Transverse colon (tissue), 4 donors: ENCODE results near the gene UBE2Q2.

Experiments
- EP300 ChIP-seq: sonication (generic); formaldehyde crosslinking; IDR thresholded peaks from one replicate; pipeline ENCODE4 v1.6.1; 2017; ENCODE audit warnings: antibody characterized with exemption, low read depth
- POLR2A ChIP-seq: fragments of 450-650 bp; IDR thresholded peaks from one replicate; pipeline ENCODE4 v1.6.1; 2016; ENCODE audit warnings: antibody characterized with exemption, mild to moderate bottlenecking, moderate library complexity
- POLR2AphosphoS5 ChIP-seq, 3 donors: sonication (generic); formaldehyde crosslinking; IDR thresholded peaks; one replicate each; pipeline ENCODE4 v1.6.1; 2016; ENCODE audit warnings: antibody characterized with exemption in 3 of 3
- TF ChIP-seq, protein P1 (sequence below), 5 experiments: fragments of 200-600 bp in 3 of 5; fragments of 450-650 bp in 2 of 5; sonication (generic) in 3 of 5; IDR thresholded peaks; 1 replicate in 2 of 5; 2 replicates in 3 of 5; pipeline ENCODE4 v1.5.1; 2016 to 2017; ENCODE audit warnings: antibody characterized with exemption in 5 of 5, inconsistent platforms in 3 of 5, mild to moderate bottlenecking in 2 of 5, moderate library complexity in 1 of 5

DNA sequence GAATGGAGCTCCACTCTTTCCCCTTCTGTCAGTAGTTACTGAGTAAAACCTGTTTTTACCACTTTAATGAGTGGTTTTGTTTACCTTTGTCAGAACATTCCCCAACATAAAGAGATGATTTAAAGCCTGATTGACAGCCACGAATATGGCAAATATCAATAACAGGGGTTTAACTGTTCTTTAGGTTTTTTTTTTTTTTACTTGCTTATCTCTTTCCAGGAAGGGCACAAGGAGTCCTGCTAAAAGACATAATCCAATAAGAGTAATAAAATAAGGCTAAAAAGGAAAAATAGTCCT is 11.5 kb upstream of the UBE2Q2 start:
- TF ChIP-seq, protein P1, sequence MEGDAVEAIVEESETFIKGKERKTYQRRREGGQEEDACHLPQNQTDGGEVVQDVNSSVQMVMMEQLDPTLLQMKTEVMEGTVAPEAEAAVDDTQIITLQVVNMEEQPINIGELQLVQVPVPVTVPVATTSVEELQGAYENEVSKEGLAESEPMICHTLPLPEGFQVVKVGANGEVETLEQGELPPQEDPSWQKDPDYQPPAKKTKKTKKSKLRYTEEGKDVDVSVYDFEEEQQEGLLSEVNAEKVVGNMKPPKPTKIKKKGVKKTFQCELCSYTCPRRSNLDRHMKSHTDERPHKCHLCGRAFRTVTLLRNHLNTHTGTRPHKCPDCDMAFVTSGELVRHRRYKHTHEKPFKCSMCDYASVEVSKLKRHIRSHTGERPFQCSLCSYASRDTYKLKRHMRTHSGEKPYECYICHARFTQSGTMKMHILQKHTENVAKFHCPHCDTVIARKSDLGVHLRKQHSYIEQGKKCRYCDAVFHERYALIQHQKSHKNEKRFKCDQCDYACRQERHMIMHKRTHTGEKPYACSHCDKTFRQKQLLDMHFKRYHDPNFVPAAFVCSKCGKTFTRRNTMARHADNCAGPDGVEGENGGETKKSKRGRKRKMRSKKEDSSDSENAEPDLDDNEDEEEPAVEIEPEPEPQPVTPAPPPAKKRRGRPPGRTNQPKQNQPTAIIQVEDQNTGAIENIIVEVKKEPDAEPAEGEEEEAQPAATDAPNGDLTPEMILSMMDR (IDR thresholded peaks at IDR 0.05) = no peak
- TF ChIP-seq POLR2AphosphoS5 (IDR thresholded peaks at IDR 0.05) = no peak
- TF ChIP-seq EP300 = no peak
- no peak for TF ChIP-seq POLR2A
